Immature natural killer cell (primary cell): ENCODE results near the gene TP63. TPM values are rescaled to one million over a fixed set of nuclear protein-coding genes. Genes with fewer than 3 reads are reported as not detected.

Experiments
- DNase-seq, 3 donors: peaks; one replicate each; pipeline ENCODE4 v3.0.0; 2022; ENCODE audit warnings: mixed read lengths in 1 of 3
- H3K27ac Mint-ChIP-seq, 6 donors: one replicate each; pipeline ENCODE4 v1.8.0; 2020; ENCODE audit warnings: mixed read lengths in 6 of 6, mild to moderate bottlenecking in 5 of 6, inconsistent platforms in 4 of 6, moderate library complexity in 3 of 6
- H3K27me3 Mint-ChIP-seq, 3 donors: one replicate each; pipeline ENCODE4 v1.8.0; 2020 to 2021; ENCODE audit warnings: low read depth in 3 of 3, mild to moderate bottlenecking in 3 of 3, mixed read lengths in 3 of 3, moderate library complexity in 3 of 3, inconsistent platforms in 1 of 3
- H3K36me3 Mint-ChIP-seq, 3 donors: one replicate each; pipeline ENCODE4 v1.8.0; 2020; ENCODE audit warnings: mixed read lengths in 3 of 3, inconsistent platforms in 2 of 3, mild to moderate bottlenecking in 2 of 3
- H3K4me1 Mint-ChIP-seq, 2 donors: one replicate each; pipeline ENCODE4 v1.8.0; 2020; ENCODE audit warnings: inconsistent platforms in 2 of 2, mild to moderate bottlenecking in 2 of 2, mixed read lengths in 2 of 2, moderate library complexity in 1 of 2
- H3K4me3 Mint-ChIP-seq, 5 donors: one replicate each; pipeline ENCODE4 v1.8.0; 2020; ENCODE audit warnings: mild to moderate bottlenecking in 5 of 5, mixed read lengths in 5 of 5, inconsistent platforms in 3 of 5, moderate library complexity in 3 of 5
- H3K9me3 Mint-ChIP-seq, 6 donors: one replicate each; pipeline ENCODE4 v1.8.0; 2020; ENCODE audit warnings: mild to moderate bottlenecking in 6 of 6, mixed read lengths in 6 of 6, inconsistent platforms in 4 of 6, moderate library complexity in 3 of 6
- polyA plus RNA-seq, 3 donors: library from polyadenylated mRNA; unstranded; fragments of 300-500 nt; fragmentation: Illumina TruSeq; gene quantifications; one replicate each; pipeline ENCODE4 v1.2.3, GENCODE V29; 2021

The TP63 gene
- polyA plus RNA-seq, 3 donors from 2014 or later = not detected

- no peak for DNase-seq
- no peaks in the 10 kb centered on the region for H3K4me1 Mint-ChIP-seq
- no peaks in the 10 kb centered on the region for H3K36me3 Mint-ChIP-seq
- H3K4me3 Mint-ChIP-seq = no peak overlapping the region
- H3K27ac Mint-ChIP-seq = no peak overlapping the region
- peaks cover 0 to 3% (median 2%) of the 10 kb centered on the region in 3 donors for H3K27me3 Mint-ChIP-seq
- peaks cover 0 to 4% (median 2%) of the 10 kb centered on the region in 6 donors for H3K9me3 Mint-ChIP-seq
These were observed 46.5 kb downstream of the TP63 start for GRCh38 chr3:189677667-189678066.

GRCh38 chr3:189680723-189681122 lies 49.5 kb downstream of the TP63 start:
- DNase-seq = no peak
- H3K4me1 Mint-ChIP-seq = no peaks in the 10 kb centered on the region
- H3K4me3 Mint-ChIP-seq = no peak overlapping the region
- no peak overlapping the region for H3K27ac Mint-ChIP-seq
- H3K9me3 Mint-ChIP-seq = peaks cover 0 to 20% (median 3%) of the 10 kb centered on the region in 6 donors
- peaks cover 0 to 3% (median 2%) of the 10 kb centered on the region in 3 donors for H3K27me3 Mint-ChIP-seq
- no peaks in the 10 kb centered on the region for H3K36me3 Mint-ChIP-seq

- H3K9me3 Mint-ChIP-seq = peaks cover 0 to 20% (median 1%) of the 10 kb centered on the region in 6 donors
- H3K4me1 Mint-ChIP-seq = no peaks in the 10 kb centered on the region
- no peak overlapping the region for H3K27ac Mint-ChIP-seq
- no peak overlapping the region for H3K4me3 Mint-ChIP-seq
- H3K36me3 Mint-ChIP-seq = no peaks in the 10 kb centered on the region
- no peak for DNase-seq
- H3K27me3 Mint-ChIP-seq = peaks cover 0 to 2% (median 1%) of the 10 kb centered on the region in 3 donors
These were observed 52.5 kb downstream of the TP63 start for GRCh38 chr3:189683546-189684255.

- Mint-ChIP-seq H3K27ac (no peak overlapping the region), H3K9me3 (peaks cover 0 to 20% (median 1%) of the 10 kb centered on the region in 6 donors), H3K4me3 (no peak overlapping the region), H3K4me1 (no peaks in the 10 kb centered on the region), H3K27me3 (peaks cover 0 to 2% (median 1%) of the 10 kb centered on the region in 3 donors), H3K36me3 (no peaks in the 10 kb centered on the region)
- DNase-seq = no peak
These were observed 53.1 kb downstream of the TP63 start for GRCh38 chr3:189684317-189684716.

GRCh38 chr3:189685291-189685690 lies 54.1 kb downstream of the TP63 start:
- peaks cover 0 to 2% (median 0%) of the 10 kb centered on the region in 3 donors for H3K27me3 Mint-ChIP-seq
- no peak for DNase-seq
- no peak overlapping the region for H3K27ac Mint-ChIP-seq
- H3K36me3 Mint-ChIP-seq = no peaks in the 10 kb centered on the region
- H3K4me1 Mint-ChIP-seq = no peaks in the 10 kb centered on the region
- H3K4me3 Mint-ChIP-seq = no peak overlapping the region
- peaks cover 0 to 22% (median 1%) of the 10 kb centered on the region in 6 donors for H3K9me3 Mint-ChIP-seq

- Mint-ChIP-seq H3K4me1 (no peaks in the 10 kb centered on the region), H3K9me3 (peaks cover 0 to 25% (median 1%) of the 10 kb centered on the region in 6 donors), H3K27me3 (peaks cover 0 to 2% (median 0%) of the 10 kb centered on the region in 3 donors), H3K4me3 (no peak overlapping the region), H3K27ac (no peak overlapping the region), H3K36me3 (no peaks in the 10 kb centered on the region)
- no peak for DNase-seq
These were observed 54.7 kb downstream of the TP63 start for GRCh38 chr3:189685860-189686259.

GRCh38 chr3:189687475-189687874 lies 56.3 kb downstream of the TP63 start:
- no peaks in the 10 kb centered on the region for H3K4me1 Mint-ChIP-seq
- no peak overlapping the region for H3K27ac Mint-ChIP-seq
- no peak for DNase-seq
- H3K4me3 Mint-ChIP-seq = no peak overlapping the region
- no peaks in the 10 kb centered on the region for H3K27me3 Mint-ChIP-seq
- peaks cover 0 to 26% (median 1%) of the 10 kb centered on the region in 6 donors for H3K9me3 Mint-ChIP-seq
- H3K36me3 Mint-ChIP-seq = no peaks in the 10 kb centered on the region

GRCh38 chr3:189688262-189688661 lies 57.1 kb downstream of the TP63 start:
- H3K9me3 Mint-ChIP-seq = peaks cover 0 to 26% (median 1%) of the 10 kb centered on the region in 6 donors
- H3K27ac Mint-ChIP-seq = no peak overlapping the region
- no peaks in the 10 kb centered on the region for H3K36me3 Mint-ChIP-seq
- no peak overlapping the region for H3K4me3 Mint-ChIP-seq
- DNase-seq = no peak
- no peaks in the 10 kb centered on the region for H3K27me3 Mint-ChIP-seq
- H3K4me1 Mint-ChIP-seq = no peaks in the 10 kb centered on the region

- Mint-ChIP-seq H3K9me3 (peaks cover 0 to 20% (median 0%) of the 10 kb centered on the region in 6 donors), H3K27me3 (no peaks in the 10 kb centered on the region), H3K4me1 (no peaks in the 10 kb centered on the region), H3K27ac (no peak overlapping the region), H3K4me3 (no peak overlapping the region), H3K36me3 (no peaks in the 10 kb centered on the region)
- DNase-seq = no peak
These were observed 58.4 kb downstream of the TP63 start for GRCh38 chr3:189689625-189690024.

GRCh38 chr3:189690237-189690636 lies 59.0 kb downstream of the TP63 start:
- Mint-ChIP-seq H3K36me3 (no peaks in the 10 kb centered on the region), H3K4me1 (no peaks in the 10 kb centered on the region), H3K9me3 (peaks cover 0 to 15% (median under 1%) of the 10 kb centered on the region in 6 donors), H3K4me3 (no peak overlapping the region), H3K27me3 (no peaks in the 10 kb centered on the region), H3K27ac (no peak overlapping the region)
- no peak for DNase-seq

GRCh38 chr3:189690672-189691071 lies 59.5 kb downstream of the TP63 start:
- H3K36me3 Mint-ChIP-seq = no peaks in the 10 kb centered on the region
- no peak overlapping the region for H3K27ac Mint-ChIP-seq
- peaks cover 0 to 11% (median under 1%) of the 10 kb centered on the region in 6 donors for H3K9me3 Mint-ChIP-seq

GRCh38 chr3:189695400-189695799 lies 64.2 kb downstream of the TP63 start:
- no peaks in the 10 kb centered on the region for H3K4me1 Mint-ChIP-seq
- no peak for DNase-seq
- H3K4me3 Mint-ChIP-seq = no peak overlapping the region
- peaks cover under 1 to 2% (median 2%) of the 10 kb centered on the region in 3 donors for H3K27me3 Mint-ChIP-seq
- no peaks in the 10 kb centered on the region for H3K36me3 Mint-ChIP-seq
- no peak overlapping the region for H3K27ac Mint-ChIP-seq
- H3K9me3 Mint-ChIP-seq = peaks cover 0 to 7% (median under 1%) of the 10 kb centered on the region in 6 donors

More at GRCh38 chr3:189690672-189691071, 59.5 kb downstream of the TP63 start:
- no peak for DNase-seq
- no peaks in the 10 kb centered on the region for H3K4me1 Mint-ChIP-seq
- H3K4me3 Mint-ChIP-seq = no peak overlapping the region
- no peaks in the 10 kb centered on the region for H3K27me3 Mint-ChIP-seq

GRCh38 chr3:189698811-189699210 lies 67.6 kb downstream of the TP63 start:
- no peak for DNase-seq
- H3K36me3 Mint-ChIP-seq = no peaks in the 10 kb centered on the region
- peaks cover 0 to 4% (median 0%) of the 10 kb centered on the region in 6 donors for H3K9me3 Mint-ChIP-seq
- peaks cover 2% of the 10 kb centered on the region in 3 donors for H3K27me3 Mint-ChIP-seq
- no peak overlapping the region for H3K4me3 Mint-ChIP-seq
- H3K27ac Mint-ChIP-seq = no peak overlapping the region
- no peaks in the 10 kb centered on the region for H3K4me1 Mint-ChIP-seq

- DNase-seq = no peak
- H3K36me3 Mint-ChIP-seq = no peaks in the 10 kb centered on the region
- peaks cover 2% of the 10 kb centered on the region in 3 donors for H3K27me3 Mint-ChIP-seq
These were observed 68.7 kb downstream of the TP63 start for GRCh38 chr3:189699885-189700284.

More at GRCh38 chr3:189699885-189700284, 68.7 kb downstream of the TP63 start:
- H3K9me3 Mint-ChIP-seq = peaks cover 0 to 4% (median 0%) of the 10 kb centered on the region in 6 donors
- no peaks in the 10 kb centered on the region for H3K4me1 Mint-ChIP-seq
- no peak overlapping the region for H3K4me3 Mint-ChIP-seq
- no peak overlapping the region for H3K27ac Mint-ChIP-seq
